Karpas-422 (cell line): Measurements from ENCODE around the gene SH3PXD2B. TPM values are rescaled to one million over a fixed set of nuclear protein-coding genes. Genes with fewer than 3 reads are reported as not detected.

Experiments used
- DNase-seq: peaks from one replicate; pipeline ENCODE4 v3.0.0-alpha.2; 2015
- H2AFZ ChIP-seq: fragments of 200-600 bp; sonication (generic); 2 replicates; pipeline ENCODE4 v1.6.1; 2014; ENCODE audit warnings: antibody characterized with exemption, low read length, mixed read lengths
- H3K27ac ChIP-seq: fragments of 200-600 bp; sonication (generic); 2 replicates; pipeline ENCODE4 v1.5.1; 2014; ENCODE audit warnings: mild to moderate bottlenecking, low read length, moderate library complexity
- H3K27me3 ChIP-seq: fragments of 200-600 bp; sonication (generic); 2 replicates; pipeline ENCODE4 v1.6.1; 2014; ENCODE audit warnings: low read length, mixed read lengths
- H3K36me3 ChIP-seq: fragments of 200-600 bp; sonication (generic); 2 replicates; pipeline ENCODE4 v1.6.1; 2014; ENCODE audit warnings: low read length, mixed read lengths; ENCODE audit not compliant: insufficient read depth
- H3K4me1 ChIP-seq: fragments of 200-600 bp; sonication (generic); 2 replicates; pipeline ENCODE4 v1.6.1; 2014; ENCODE audit warnings: mild to moderate bottlenecking, low read length, mixed read lengths
- H3K4me2 ChIP-seq: fragments of 200-600 bp; sonication (generic); 2 replicates; pipeline ENCODE4 v1.6.1; 2014; ENCODE audit warnings: low read length, low read depth, mild to moderate bottlenecking; ENCODE audit not compliant: poor library complexity, severe bottlenecking
- H3K4me3 ChIP-seq: fragments of 200-600 bp; sonication (generic); 2 replicates; pipeline ENCODE4 v1.5.1; 2014; ENCODE audit warnings: mild to moderate bottlenecking, antibody characterized with exemption, low read length, mixed read lengths
- H3K79me2 ChIP-seq: fragments of 200-600 bp; sonication (generic); 2 replicates; pipeline ENCODE4 v1.6.1; 2014; ENCODE audit warnings: mild to moderate bottlenecking, low read length, mixed read lengths
- H3K9ac ChIP-seq: fragments of 200-600 bp; sonication (generic); 2 replicates; pipeline ENCODE4 v1.6.0; 2014; ENCODE audit warnings: low read length
- H3K9me2 ChIP-seq: fragments of 200-600 bp; sonication (generic), shearing (Covaris generic); replicated peaks from 2 replicates; pipeline ENCODE4 v1.6.0; 2014; ENCODE audit warnings: mild to moderate bottlenecking, low read length, moderate library complexity; ENCODE audit not compliant: insufficient read depth
- H3K9me3 ChIP-seq: fragments of 300-700, 200-600 bp; sonication (generic); 2 replicates; pipeline ENCODE4 v1.6.1; 2014; ENCODE audit warnings: low read length, mixed read lengths
- H4K20me1 ChIP-seq: fragments of 200-600 bp; sonication (generic); 2 replicates; pipeline ENCODE4 v1.6.1; 2014; ENCODE audit warnings: mild to moderate bottlenecking, antibody characterized with exemption, low read length, low read depth; ENCODE audit not compliant: insufficient read depth
- total RNA-seq: library from RNA; depleted of rRNA; stranded (reverse); fragments of >200 nt; shearing (Covaris generic); gene quantifications from 2 replicates; pipeline ENCODE4 v1.2.3, GENCODE V29; 2014; ENCODE audit warnings: low replicate concordance

The SH3PXD2B gene
- total RNA-seq, 1 experiment from 2014 or later = 0.15 TPM

DNA sequence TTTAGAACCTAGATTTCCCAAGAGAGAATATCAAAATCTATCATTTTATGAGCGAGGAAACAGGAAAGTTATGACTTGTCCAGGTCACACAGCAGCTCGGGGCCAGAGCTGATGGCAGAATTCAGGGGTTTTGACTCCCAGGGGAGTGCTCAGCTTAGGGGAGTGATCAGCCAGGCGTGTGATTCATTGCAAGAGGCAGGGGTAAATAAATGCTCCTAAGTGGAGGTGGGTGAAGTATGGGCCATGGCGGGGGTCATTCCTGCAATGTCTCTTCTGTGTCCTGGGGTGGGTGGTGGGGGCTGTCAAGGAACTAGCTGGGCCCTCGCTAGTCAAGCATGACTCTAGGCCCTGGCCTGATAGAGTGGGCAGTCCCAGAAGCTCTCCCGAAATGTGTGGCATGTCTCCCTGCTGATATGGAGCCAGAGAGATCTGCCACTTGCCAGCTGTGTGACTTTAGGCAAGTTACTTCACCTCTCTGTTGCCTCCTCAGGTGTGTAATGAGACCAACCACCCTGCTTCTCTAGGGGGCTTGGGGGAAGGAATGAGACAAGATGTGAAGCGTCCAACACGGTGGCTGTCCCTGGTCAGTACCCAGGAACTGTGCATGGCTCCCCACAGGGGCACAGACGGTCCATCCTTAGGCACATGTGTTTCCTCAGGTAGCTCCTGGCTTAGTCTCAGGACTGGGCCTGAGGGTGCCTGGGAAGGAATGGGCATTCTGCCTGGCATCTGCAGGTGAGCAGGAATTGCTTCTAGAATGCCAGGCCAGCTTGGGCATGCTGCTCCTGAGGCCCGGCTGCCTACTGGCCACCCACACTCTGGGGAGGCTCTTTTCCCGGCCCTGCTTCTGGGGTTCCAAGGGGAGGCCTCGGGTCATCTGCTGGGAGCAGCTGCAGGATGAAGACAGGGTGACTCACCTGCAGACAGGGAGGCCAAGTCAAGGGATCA, 36.5 kb upstream of the SH3PXD2B start:
- Histone ChIP-seq H4K20me1 (no peaks in the 10 kb centered on the region; the same call in 1 of the 2 replicates), H3K9ac (no peak overlapping the region), H3K27ac (no peak overlapping the region), H2AFZ (no peak overlapping the region), H3K27me3 (no peaks in the 10 kb centered on the region), H3K36me3 (no peaks in the 10 kb centered on the region), H3K4me3 (peak overlapping the region; percentile 26; the same call in 1 of the 2 replicates), H3K4me1 (peaks cover 21% of the 10 kb centered on the region), H3K9me3 (no peaks in the 10 kb centered on the region), H3K79me2 (no peaks in the 10 kb centered on the region), H3K4me2 (peak overlapping the region; percentile 51), H3K9me2 (no peaks in the 10 kb centered on the region)
- DNase-seq = peak; percentile 47

DNA sequence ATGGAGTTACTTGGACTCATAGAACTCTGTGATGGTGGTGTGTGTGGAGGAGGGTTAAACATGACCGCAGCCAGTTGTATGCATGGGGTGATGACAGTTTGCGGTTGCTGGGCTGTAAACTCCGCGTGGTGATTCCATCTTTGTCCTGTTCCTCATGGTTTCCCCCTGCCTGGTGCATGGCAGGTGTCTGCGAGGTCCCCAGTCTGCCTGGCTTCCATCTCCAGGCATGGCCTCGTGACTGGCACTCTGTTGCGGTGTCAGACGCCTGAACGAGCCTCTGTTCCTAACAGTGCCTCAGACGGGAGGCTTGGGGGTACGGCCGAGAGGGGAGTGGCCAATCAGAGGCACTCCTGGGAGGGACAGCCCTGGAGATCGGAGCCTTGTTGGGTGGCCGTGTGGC, 33.9 kb upstream of the SH3PXD2B start:
- Histone ChIP-seq H3K9me3 (no peaks in the 10 kb centered on the region), H4K20me1 (no peaks in the 10 kb centered on the region; the same call in 1 of the 2 replicates), H3K36me3 (no peaks in the 10 kb centered on the region), H3K4me2 (no peak overlapping the region), H3K9ac (no peak overlapping the region), H2AFZ (no peak overlapping the region), H3K4me3 (no peak overlapping the region), H3K27me3 (no peaks in the 10 kb centered on the region), H3K9me2 (no peaks in the 10 kb centered on the region), H3K27ac (no peak overlapping the region), H3K79me2 (no peaks in the 10 kb centered on the region), H3K4me1 (peaks cover 21% of the 10 kb centered on the region)
- no peak for DNase-seq

DNA sequence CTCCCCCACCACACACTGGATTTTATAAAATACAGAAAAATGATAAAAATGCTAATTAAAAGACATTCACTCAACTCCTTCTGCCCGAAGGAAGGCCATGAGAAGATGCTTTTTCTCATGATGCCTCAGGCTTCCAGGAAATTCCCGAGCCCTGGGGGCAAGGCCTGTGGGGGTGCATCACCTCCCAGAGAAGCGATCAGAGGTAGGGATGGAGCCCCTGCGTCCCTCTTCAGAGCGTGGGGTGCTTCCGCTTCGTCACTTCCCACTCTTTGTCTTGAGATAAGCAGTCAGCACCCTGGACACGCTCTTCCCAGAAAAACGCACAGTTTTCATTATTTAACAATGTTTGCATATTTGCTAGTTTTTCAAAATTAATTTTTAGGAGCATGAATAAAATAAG, 33.3 kb upstream of the SH3PXD2B start:
- H4K20me1 ChIP-seq = no peaks in the 10 kb centered on the region; the same call in 1 of the 2 replicates
- H3K36me3 ChIP-seq = no peaks in the 10 kb centered on the region
- no peak overlapping the region for H3K9ac ChIP-seq
- H3K4me1 ChIP-seq = peaks cover 21% of the 10 kb centered on the region
- H3K79me2 ChIP-seq = no peaks in the 10 kb centered on the region
- no peak overlapping the region for H3K4me3 ChIP-seq
- H3K27ac ChIP-seq = no peak overlapping the region
- no peak overlapping the region for H2AFZ ChIP-seq
- DNase-seq = no peak
- H3K27me3 ChIP-seq = no peaks in the 10 kb centered on the region
- no peak overlapping the region for H3K4me2 ChIP-seq
- H3K9me3 ChIP-seq = no peaks in the 10 kb centered on the region
- no peaks in the 10 kb centered on the region for H3K9me2 ChIP-seq

DNA sequence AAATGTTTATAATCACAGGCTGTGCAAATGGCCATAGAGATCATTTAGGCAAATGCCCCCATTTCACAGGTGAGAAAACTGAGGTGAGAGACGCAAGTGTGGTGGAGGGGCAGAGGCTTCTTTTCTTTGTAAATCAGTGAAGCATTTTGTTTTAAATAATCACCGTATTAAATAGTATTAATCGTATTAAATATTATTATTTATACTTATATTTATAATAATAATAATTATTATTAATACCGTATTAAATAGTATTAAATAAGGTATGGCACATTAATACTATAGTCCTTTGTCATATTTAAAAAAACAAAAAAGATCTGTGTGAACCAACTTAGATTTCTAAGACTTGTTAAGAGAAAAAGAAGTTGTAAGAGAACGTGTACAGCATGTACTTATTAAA, 32.6 kb upstream of the SH3PXD2B start:
- Histone ChIP-seq H3K36me3 (no peaks in the 10 kb centered on the region), H3K79me2 (no peaks in the 10 kb centered on the region), H3K9me2 (no peaks in the 10 kb centered on the region), H3K9me3 (no peaks in the 10 kb centered on the region), H3K9ac (no peak overlapping the region), H3K4me1 (peaks cover 17% of the 10 kb centered on the region), H4K20me1 (no peaks in the 10 kb centered on the region; the same call in 1 of the 2 replicates), H3K4me3 (no peak overlapping the region), H3K27ac (no peak overlapping the region), H2AFZ (no peak overlapping the region), H3K4me2 (no peak overlapping the region), H3K27me3 (no peaks in the 10 kb centered on the region)
- DNase-seq = no peak

DNA sequence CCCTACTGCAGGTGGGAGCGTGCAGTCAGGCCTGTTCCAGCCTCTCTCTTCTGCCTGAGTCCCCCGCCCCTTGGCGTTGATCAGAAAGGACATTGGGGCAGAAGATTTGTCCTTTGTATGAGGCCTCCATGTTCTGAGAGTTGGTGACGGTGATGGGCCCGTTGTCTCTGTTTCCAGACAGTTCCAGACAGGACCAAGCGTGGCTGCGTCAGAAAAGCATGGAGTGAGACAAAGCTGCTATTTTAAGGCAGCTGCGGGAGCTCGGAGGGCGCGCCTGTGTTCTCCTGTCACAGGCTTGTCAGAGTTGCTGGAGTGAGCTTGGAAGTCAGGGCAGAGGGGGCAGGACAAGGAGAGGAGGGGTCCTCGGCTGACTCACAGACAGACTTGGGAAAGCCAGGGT, 32.1 kb upstream of the SH3PXD2B start:
- Histone ChIP-seq H3K4me2 (no peak overlapping the region), H2AFZ (no peak overlapping the region), H3K4me1 (peaks cover 12% of the 10 kb centered on the region), H3K27ac (no peak overlapping the region), H4K20me1 (no peaks in the 10 kb centered on the region; the same call in 1 of the 2 replicates), H3K9me2 (no peaks in the 10 kb centered on the region), H3K4me3 (no peak overlapping the region), H3K9ac (no peak overlapping the region), H3K9me3 (no peaks in the 10 kb centered on the region), H3K27me3 (no peaks in the 10 kb centered on the region), H3K36me3 (no peaks in the 10 kb centered on the region), H3K79me2 (no peaks in the 10 kb centered on the region)
- DNase-seq = no peak

DNA sequence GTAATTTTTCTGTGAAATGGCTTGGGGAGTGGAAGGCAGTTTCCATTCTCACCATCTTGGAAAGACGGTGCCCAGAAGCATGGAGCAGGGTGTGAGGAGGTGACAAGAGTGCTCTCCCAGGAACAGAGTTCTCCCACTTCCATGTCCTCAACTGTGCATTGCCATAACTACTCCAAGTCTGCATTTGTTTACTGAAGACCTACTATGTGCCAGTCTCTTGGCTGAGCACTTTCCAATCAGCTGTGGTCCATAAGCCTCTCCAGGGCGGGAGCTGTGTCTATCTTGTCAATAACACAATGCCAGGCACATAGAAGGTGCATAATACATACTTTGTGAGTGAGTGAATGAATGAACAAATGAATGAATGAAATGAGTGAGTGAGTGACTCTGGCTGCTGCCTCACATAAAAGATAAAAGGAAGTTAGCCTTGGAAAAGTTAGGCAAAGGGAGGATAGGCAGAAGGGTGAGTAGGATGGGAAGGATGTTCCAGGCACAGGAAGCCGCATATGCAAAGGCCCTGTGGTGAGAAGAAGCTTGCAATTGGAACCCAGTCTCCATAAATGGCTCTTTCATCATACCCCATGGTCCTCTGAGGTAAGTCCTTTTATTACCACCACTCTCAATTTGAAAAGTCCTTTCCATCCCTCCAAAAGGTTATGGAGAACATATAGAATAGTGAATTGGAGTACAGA, 31.3 kb upstream of the SH3PXD2B start:
- H3K9me2 ChIP-seq = no peaks in the 10 kb centered on the region

DNA sequence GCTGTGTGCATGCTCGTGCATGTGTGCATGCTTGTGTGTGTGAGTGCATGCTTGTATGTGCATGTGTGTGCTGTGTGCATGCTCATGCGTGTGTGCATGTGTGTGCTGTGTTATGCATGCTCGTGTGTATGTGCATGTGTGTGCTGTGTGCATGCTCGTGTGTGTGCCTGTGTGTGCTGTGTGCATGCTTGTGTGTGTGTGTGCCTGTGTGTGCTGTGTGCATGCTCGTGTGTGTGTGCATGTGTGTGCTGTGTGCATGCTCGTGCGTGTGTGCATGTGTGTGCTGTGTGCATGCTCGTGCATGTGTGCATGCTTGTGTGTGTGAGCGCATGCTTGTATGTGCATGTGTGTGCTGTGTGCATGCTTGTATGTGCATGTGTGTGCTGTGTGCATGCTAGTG, 30.3 kb upstream of the SH3PXD2B start:
- Histone ChIP-seq H3K9me3 (no peaks in the 10 kb centered on the region), H3K9me2 (no peaks in the 10 kb centered on the region), H2AFZ (no peak overlapping the region), H3K4me2 (no peak overlapping the region), H3K9ac (no peak overlapping the region), H3K27me3 (no peaks in the 10 kb centered on the region), H3K79me2 (no peaks in the 10 kb centered on the region), H3K4me3 (no peak overlapping the region), H4K20me1 (no peaks in the 10 kb centered on the region), H3K4me1 (no peaks in the 10 kb centered on the region), H3K36me3 (no peaks in the 10 kb centered on the region), H3K27ac (no peak overlapping the region)
- no peak for DNase-seq

More for the DNA sequence above, 31.3 kb upstream of the SH3PXD2B start:
- Histone ChIP-seq H3K4me3 (no peak overlapping the region), H3K9me3 (no peaks in the 10 kb centered on the region), H3K4me1 (peaks cover 5% of the 10 kb centered on the region), H3K27me3 (no peaks in the 10 kb centered on the region), H3K9ac (no peak overlapping the region), H4K20me1 (no peaks in the 10 kb centered on the region), H3K79me2 (no peaks in the 10 kb centered on the region), H3K27ac (no peak overlapping the region), H3K4me2 (no peak overlapping the region), H2AFZ (no peak overlapping the region), H3K36me3 (no peaks in the 10 kb centered on the region)
- no peak for DNase-seq
